NB4 (cell line): ENCODE results near the gene IGFBP4.

Source experiments
- MYC ChIP-seq: IDR thresholded peaks from 2 replicates; pipeline ENCODE4 v1.6.1; 2011; ENCODE audit warnings: low read depth, low read length
- POLR2A ChIP-seq: IDR thresholded peaks from 2 replicates; pipeline ENCODE4 v1.6.1; 2011; ENCODE audit warnings: mild to moderate bottlenecking; ENCODE audit not compliant: insufficient read length; ENCODE audit errors: extremely low read depth
- TF ChIP-seq, protein P1 (sequence below): IDR thresholded peaks from one replicate; pipeline ENCODE4 v1.5.1; 2012; ENCODE audit warnings: low read depth, low read length

GRCh38 chr17:40453881-40454612 lies 10.8 kb downstream of the IGFBP4 start:
- TF ChIP-seq, protein P1, sequence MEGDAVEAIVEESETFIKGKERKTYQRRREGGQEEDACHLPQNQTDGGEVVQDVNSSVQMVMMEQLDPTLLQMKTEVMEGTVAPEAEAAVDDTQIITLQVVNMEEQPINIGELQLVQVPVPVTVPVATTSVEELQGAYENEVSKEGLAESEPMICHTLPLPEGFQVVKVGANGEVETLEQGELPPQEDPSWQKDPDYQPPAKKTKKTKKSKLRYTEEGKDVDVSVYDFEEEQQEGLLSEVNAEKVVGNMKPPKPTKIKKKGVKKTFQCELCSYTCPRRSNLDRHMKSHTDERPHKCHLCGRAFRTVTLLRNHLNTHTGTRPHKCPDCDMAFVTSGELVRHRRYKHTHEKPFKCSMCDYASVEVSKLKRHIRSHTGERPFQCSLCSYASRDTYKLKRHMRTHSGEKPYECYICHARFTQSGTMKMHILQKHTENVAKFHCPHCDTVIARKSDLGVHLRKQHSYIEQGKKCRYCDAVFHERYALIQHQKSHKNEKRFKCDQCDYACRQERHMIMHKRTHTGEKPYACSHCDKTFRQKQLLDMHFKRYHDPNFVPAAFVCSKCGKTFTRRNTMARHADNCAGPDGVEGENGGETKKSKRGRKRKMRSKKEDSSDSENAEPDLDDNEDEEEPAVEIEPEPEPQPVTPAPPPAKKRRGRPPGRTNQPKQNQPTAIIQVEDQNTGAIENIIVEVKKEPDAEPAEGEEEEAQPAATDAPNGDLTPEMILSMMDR = no peak
- TF ChIP-seq POLR2A (no peak), MYC (no peak)
